Inflammatory macrophage treated with lipopolysaccharide for 1 hour (primary cell): ENCODE results near the gene CRADD.

Source experiments
- DNase-seq, 2 donors: peaks; one replicate each; pipeline ENCODE4 v3.0.0-alpha.2; 2020 to 2022

CRADD gene

DNA sequence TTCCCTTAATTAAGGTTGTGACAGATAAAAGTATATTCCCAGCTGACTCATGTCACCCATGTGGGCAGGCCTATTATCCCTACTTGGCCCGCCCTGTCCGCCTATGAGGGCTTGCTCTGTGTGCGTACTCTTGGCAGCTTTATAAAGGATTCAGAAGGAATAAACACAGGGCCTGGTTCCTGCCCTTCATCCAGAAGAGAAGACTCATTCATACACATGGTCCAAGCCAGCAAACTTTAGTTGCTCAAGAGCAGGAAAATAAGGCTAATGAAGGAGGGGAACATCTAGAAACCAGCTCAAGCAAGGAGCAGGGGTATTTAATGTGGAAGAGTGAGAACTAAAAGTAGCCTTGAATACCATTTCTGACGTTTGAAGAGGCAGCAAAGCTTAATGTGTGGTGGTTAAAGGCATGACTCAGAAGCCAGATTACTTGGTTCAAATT, 141.9 kb downstream of the CRADD start:
- DNase-seq: no peak

GRCh38 chr12:93823616-93824391, 146.6 kb downstream of the CRADD start:
- DNase-seq: peak; percentile 19 to 42

DNA sequence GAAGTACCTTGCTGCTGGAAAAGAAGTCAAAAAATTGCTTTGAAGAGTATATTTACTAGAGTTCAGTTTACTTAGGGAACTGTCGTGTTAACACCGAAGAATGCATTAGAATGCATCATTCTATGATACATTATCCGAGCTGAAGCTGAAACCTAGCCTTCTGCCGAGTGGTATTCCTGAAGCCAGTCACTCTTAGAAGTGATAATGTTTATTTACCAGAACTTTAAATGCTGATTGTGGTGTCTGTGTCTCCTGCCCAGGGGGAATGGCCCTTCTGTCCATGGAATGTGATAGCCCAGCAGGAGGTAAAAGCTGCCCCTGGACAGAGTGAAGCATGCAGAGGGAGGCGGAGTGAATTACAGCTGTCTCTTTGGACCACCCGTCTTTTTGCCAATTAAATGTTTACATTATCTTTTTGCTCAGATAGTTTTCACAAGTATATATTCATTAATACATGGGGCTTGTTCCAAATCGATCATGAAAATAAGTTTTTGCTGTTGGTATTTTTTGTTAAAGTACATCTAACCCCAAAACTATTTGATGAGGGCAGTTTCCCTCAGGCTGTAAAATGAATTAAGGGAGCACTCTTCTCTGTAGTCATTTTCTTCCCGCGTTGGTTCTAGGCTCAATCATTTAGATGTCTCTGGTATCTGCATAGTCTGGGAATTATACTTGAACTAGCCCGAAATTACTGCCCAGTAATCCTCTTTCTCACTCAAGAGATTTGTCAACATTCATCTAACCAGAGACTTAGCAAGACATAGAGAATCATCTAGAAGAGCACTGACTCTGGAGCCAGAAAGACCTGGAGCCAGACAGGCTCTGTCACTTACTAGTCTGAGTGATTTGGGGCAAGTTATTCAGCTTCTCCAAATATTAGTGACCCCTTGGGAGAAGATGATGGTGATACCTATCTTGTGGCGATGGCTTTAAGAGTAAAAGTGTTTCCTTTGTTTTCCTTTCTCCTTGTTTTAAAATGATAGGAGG, 147.6 kb downstream of the CRADD start:
- no peak for DNase-seq

DNA sequence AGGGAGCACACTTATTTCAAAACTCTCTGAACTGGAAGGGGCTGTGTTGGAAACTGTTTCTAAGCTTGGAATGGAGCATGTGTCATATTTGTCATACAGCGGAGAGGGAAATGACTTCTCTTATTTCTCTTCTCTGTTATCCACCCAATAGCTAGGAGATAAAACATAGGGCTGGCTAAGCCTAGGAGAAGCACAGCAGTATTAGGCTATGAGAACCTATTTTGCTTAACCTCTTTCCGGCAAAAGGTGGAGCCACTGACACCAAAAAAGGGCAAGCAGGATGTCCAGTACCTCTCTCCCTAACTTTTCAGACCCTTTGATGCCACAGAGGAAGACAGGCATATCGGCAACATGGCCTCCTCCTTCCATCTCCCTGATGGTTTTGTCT, 148.3 kb downstream of the CRADD start:
- no peak for DNase-seq

GRCh38 chr12:93825931-93826555, 148.9 kb downstream of the CRADD start:
- DNase-seq: no peak

GRCh38 chr12:93827179-93827578, 150.0 kb downstream of the CRADD start:
- no peak for DNase-seq

GRCh38 chr12:93827669-93828068, 150.5 kb downstream of the CRADD start:
- DNase-seq: no peak

DNA sequence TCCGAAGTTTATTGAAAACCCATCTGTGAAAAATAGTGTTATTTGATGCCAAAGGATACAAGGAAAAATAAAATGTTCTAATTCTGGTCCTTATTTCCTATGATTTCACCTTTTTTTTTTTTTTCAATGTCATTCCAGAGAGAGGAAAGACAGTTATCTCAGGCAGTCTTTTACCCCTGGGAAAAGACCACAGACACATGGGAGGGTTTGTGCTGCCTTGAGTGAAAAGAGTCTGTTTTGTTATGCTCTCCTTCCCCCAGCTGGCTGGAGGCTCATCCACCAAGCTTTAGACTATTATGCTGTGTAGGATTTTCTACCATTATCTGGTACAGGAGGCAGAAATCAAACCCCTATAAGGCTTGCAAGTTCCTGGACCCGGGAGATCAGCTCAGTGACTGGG, 151.8 kb downstream of the CRADD start:
- DNase-seq: no peak

DNA sequence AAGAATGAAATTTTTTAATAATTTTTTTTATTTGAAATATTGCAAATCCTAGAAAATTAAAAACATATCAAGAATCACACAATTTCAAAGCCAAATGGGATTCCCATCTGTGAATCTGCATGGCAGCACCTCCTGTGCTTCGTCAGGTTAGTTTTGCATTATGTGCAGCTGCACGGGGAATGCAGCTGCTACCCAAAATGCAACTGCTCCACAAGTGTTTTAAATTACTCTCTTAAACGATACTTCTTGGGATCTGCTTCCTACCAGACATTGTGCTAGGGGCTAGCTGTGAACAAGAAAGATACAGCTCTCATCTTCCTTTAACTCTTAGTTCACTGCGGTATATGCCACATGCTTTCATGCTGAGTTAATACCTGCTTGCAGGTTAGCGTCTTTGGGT, 154.2 kb downstream of the CRADD start:
- DNase-seq: no peak

- no peak for DNase-seq
Observed at GRCh38 chr12:93832131-93832530, 155.0 kb downstream of the CRADD start.

- no peak for DNase-seq
Observed at GRCh38 chr12:93833946-93834345, 156.8 kb downstream of the CRADD start.

- DNase-seq: no peak
Observed at GRCh38 chr12:93836620-93837260, 159.6 kb downstream of the CRADD start.

DNA sequence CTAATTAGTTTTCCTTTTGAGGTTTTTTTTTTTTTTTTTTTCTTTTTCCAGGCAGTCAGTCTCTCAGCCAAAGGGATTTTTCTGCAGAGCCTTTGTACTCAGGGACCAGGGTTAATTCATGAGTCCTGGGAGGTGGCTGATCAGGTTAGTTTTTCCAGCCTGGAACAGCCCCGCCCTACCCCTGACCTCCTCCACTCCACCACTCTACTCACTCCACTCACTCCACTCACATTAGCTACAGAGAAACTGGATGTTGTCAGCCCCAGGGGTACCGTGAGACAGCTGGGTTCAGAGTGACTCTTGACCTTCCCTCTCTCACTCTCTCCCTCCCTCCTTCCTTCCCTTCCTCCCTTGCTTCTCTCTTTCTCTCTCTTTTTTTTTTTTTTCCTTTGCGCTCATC, 161.0 kb downstream of the CRADD start:
- DNase-seq: no peak

DNA sequence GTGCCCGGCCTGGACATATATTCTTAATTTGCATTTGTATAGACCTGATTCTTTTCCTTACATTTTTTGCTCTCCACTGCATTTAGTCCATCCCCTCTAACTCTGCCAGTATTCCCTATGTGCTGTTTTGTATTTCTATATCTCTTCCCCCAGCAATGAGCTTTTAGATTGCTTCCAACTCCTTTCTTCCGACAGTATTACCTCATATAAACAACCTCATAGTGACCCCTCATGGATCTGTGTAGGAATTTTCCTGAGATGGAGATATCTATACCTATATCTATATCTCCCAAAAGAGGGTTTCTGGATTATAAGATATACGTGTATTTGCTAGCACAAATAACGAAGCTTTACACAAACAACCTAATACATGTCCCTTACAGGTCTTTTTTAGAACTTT, 161.9 kb downstream of the CRADD start:
- no peak for DNase-seq

GRCh38 chr12:93841671-93842070, 164.5 kb downstream of the CRADD start:
- DNase-seq: no peak

DNA sequence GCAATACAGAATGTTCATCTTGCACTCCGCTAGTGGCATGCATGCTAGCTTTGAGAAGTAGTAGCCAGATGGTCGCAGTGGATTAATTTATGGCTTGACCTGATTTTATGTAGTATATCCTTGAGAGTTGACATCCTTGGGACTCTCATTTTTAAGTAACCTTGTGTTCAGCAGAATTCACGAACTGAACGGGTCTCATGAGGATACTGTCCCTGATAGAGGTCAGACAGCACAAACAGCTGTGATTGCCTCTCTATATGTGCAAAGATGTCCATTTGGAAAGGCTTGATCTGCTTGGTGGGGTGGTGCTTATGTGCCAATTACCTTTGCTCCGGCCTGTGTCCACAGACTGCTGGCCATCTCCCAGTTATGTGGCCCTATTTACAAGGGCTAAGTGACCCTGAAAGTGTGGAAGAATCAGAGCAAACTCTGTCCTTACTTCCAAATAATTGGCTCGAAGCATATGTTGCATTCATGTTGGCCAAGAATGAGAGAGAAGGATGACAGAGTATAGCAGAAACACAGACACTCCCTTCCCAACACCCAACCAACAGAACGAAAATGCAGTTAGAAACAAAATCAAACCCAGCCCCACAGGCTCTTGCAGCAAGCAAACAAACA, 167.1 kb downstream of the CRADD start:
- no peak for DNase-seq

GRCh38 chr12:93846936-93847516, 169.9 kb downstream of the CRADD start:
- DNase-seq: no peak

- DNase-seq: peak; percentile 78 to 79
Observed at GRCh38 chr12:93847517-93848474, 170.6 kb downstream of the CRADD start.

- DNase-seq: peak; percentile 76 to 79
Observed at GRCh38 chr12:93848523-93849101, 171.4 kb downstream of the CRADD start.

GRCh38 chr12:93849946-93850345, 172.8 kb downstream of the CRADD start:
- no peak for DNase-seq
